ENCODE measurements around the gene ICE2.

The ICE2 gene

GRCh38 chr15:60523056-60523455, 44.1 kb upstream of the ICE2 start:
- TF ChIP-seq, protein P1, sequence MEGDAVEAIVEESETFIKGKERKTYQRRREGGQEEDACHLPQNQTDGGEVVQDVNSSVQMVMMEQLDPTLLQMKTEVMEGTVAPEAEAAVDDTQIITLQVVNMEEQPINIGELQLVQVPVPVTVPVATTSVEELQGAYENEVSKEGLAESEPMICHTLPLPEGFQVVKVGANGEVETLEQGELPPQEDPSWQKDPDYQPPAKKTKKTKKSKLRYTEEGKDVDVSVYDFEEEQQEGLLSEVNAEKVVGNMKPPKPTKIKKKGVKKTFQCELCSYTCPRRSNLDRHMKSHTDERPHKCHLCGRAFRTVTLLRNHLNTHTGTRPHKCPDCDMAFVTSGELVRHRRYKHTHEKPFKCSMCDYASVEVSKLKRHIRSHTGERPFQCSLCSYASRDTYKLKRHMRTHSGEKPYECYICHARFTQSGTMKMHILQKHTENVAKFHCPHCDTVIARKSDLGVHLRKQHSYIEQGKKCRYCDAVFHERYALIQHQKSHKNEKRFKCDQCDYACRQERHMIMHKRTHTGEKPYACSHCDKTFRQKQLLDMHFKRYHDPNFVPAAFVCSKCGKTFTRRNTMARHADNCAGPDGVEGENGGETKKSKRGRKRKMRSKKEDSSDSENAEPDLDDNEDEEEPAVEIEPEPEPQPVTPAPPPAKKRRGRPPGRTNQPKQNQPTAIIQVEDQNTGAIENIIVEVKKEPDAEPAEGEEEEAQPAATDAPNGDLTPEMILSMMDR (IDR thresholded peaks at IDR 0.05) = no peak
- Mint-ChIP-seq H3K4me1 (peaks cover 28% of the 10 kb centered on the region), H3K4me3 (no peak overlapping the region), H3K9me3 (no peaks in the 10 kb centered on the region), H3K27me3 (ENCODE audit: low read depth, poor library complexity) (peaks cover 3% of the 10 kb centered on the region), H3K36me3 (ENCODE audit: low read depth) (peaks cover 19% of the 10 kb centered on the region), H3K27ac (no peak overlapping the region)
- no peak for DNase-seq

GRCh38 chr15:60520825-60521368, 42.0 kb upstream of the ICE2 start:
- Mint-ChIP-seq H3K4me1 (peaks cover 21% of the 10 kb centered on the region), H3K4me3 (no peak overlapping the region), H3K27me3 (ENCODE audit: low read depth, poor library complexity) (peaks cover 3% of the 10 kb centered on the region), H3K36me3 (ENCODE audit: low read depth) (peaks cover 19% of the 10 kb centered on the region), H3K27ac (peak overlapping the region; percentile 2), H3K9me3 (no peaks in the 10 kb centered on the region)
- TF ChIP-seq, protein P1 (IDR thresholded peaks at IDR 0.05) = peak; percentile 91
- DNase-seq = peak; percentile 79

DNA sequence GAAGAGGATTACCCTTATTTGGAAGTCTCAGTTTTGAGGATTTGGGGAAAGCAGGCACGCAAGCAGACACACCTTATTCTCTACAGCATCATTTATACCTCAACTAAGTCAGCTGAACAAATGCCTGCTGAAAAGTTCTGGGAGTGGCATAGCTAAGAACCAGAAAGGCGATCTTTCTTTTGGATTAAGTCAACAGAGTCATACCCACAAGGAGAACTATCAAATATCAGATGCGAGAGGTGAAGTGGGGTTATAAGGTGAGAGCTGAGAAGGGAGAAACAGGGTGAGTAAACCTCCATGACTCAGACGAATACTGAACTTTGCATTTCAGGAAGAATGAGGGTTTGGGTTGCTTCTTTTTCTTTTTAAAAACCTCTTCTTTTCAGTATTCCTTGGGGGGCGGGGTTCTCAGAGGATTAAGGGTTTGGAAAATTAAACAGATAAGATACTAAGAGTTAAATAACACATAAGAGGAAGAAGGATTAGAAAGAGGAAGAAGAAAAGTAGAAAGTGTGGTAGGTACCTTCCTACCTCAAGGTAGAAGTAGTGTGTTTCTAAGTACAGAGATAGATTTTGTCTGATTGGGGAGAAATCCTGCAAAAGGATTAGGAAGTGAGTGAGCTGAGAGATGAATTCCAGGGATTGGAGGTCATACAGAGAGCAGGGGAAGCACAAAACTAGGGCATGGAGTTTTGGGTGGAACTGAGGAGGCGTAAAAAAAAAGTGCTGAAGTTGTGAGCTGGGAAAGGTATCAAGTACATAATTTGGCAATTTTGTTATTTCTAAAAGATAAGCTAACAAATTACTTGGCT, 41.3 kb upstream of the ICE2 start:
- no peak for DNase-seq
- H3K27me3 Mint-ChIP-seq (ENCODE audit: low read depth, poor library complexity) = peaks cover 3% of the 10 kb centered on the region
- no peaks in the 10 kb centered on the region for H3K9me3 Mint-ChIP-seq
- peaks cover 19% of the 10 kb centered on the region for H3K36me3 Mint-ChIP-seq (ENCODE audit: low read depth)
- TF ChIP-seq, protein P1 (IDR thresholded peaks at IDR 0.05) = no peak
- H3K4me1 Mint-ChIP-seq = peaks cover 21% of the 10 kb centered on the region
- H3K27ac Mint-ChIP-seq = peak overlapping the region; percentile 2
- no peak overlapping the region for H3K4me3 Mint-ChIP-seq

DNA sequence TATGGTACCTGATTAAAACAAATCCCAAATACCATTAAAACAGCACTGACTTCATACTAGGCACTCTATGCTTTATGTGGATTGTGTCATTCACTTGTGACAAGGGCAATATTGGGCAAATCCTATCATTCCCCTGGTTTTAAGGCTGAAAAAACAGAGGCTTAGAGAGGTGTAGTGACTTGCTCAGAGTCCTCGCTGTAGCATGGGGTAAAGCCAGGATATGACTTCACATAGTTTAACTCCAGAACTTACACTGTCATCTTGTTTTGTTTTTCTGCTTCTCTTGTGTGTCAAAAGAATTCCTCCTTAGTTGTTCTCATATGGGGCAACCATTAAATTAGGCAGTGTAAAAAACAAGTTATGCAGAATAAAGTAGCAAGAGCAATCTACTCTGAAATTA, 40.3 kb upstream of the ICE2 start:
- H3K4me3 Mint-ChIP-seq = no peak overlapping the region
- H3K9me3 Mint-ChIP-seq = no peaks in the 10 kb centered on the region
- H3K36me3 Mint-ChIP-seq (ENCODE audit: low read depth) = peaks cover 21% of the 10 kb centered on the region
- TF ChIP-seq, protein P1 (IDR thresholded peaks at IDR 0.05) = no peak
- peaks cover 3% of the 10 kb centered on the region for H3K27me3 Mint-ChIP-seq (ENCODE audit: low read depth, poor library complexity)
- no peak overlapping the region for H3K27ac Mint-ChIP-seq
- DNase-seq = no peak
- peaks cover 21% of the 10 kb centered on the region for H3K4me1 Mint-ChIP-seq

DNA sequence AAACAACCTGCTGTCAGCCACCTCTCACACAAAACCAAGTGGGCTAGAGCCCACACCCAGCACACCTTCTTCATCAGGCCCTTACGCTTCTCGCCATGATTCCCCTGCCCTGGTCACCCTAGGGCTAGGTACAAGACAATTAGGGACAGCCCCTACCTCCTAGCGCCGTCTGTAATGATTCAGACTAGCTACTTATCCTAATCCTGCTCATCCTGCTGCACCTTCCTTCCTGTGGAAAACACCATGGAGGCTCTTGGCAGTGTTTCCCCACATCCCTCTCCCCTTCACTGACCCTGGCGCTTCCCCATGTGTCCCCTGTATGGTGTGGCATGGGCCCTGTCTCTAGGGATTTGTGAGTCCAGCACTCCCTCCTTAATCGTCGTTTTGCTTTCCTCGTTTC, 39.6 kb upstream of the ICE2 start:
- Mint-ChIP-seq H3K9me3 (no peaks in the 10 kb centered on the region), H3K36me3 (ENCODE audit: low read depth) (peaks cover 22% of the 10 kb centered on the region), H3K27ac (no peak overlapping the region), H3K4me1 (peaks cover 21% of the 10 kb centered on the region), H3K27me3 (ENCODE audit: low read depth, poor library complexity) (peaks cover 3% of the 10 kb centered on the region), H3K4me3 (no peak overlapping the region)
- TF ChIP-seq, protein P1 (IDR thresholded peaks at IDR 0.05) = no peak
- no peak for DNase-seq

Measured in nephron progenitor cell (in vitro differentiated cells).